Tibial nerve (tissue), 4 donors: ENCODE results near the gene KCNAB2. TPM values are rescaled to one million over a fixed set of nuclear protein-coding genes. Genes with fewer than 3 reads are reported as not detected.
"Not testable (repeated sequence)": the region's sequence is repeated elsewhere in the genome, so short reads cannot be mapped to it uniquely, and the experiment has no call there.

ENCODE experiments used
- DNase-seq, 2 donors: peaks; one replicate each; pipeline ENCODE4 v3.0.0-alpha.2; 2019; ENCODE audit warnings: low spot score in 2 of 2
- H3K27ac ChIP-seq, 4 donors: fragments of 200-600 bp; sonication (generic) in 3 of 4; one replicate each; pipeline ENCODE4 v1.5.1; 2017 to 2019; ENCODE audit warnings: mild to moderate bottlenecking in 1 of 4
- H3K27me3 ChIP-seq, 2 donors: fragments of 200-600 bp; sonication (generic) in 1 of 2; one replicate each; pipeline versions ENCODE4 v1.5.1 to v1.6.0; 2017 to 2019
- H3K36me3 ChIP-seq, 3 donors: fragments of 200-600 bp; sonication (generic); one replicate each; pipeline ENCODE4 v1.5.1; 2018 to 2019
- H3K4me1 ChIP-seq, 4 donors: fragments of 200-600 bp; sonication (generic) in 3 of 4; one replicate each; pipeline ENCODE4 v1.5.1; 2017 to 2019
- H3K4me3 ChIP-seq, 4 donors: fragments of 200-600 bp; sonication (generic) in 3 of 4; one replicate each; pipeline ENCODE4 v1.5.1; 2017 to 2019; ENCODE audit warnings: mild to moderate bottlenecking in 1 of 4, moderate library complexity in 1 of 4
- H3K9me3 ChIP-seq, 4 donors: fragments of 200-600 bp; sonication (generic) in 3 of 4; one replicate each; pipeline ENCODE4 v1.5.1; 2017 to 2019
- CTCF ChIP-seq, 5 experiments: fragments of 200-600 bp in 3 of 5; fragments of 450-650 bp in 2 of 5; sonication (generic) in 3 of 5; IDR thresholded peaks; one replicate each; pipeline ENCODE4 v1.5.1; 2016 to 2019; ENCODE audit warnings: antibody characterized with exemption in 5 of 5, mild to moderate bottlenecking in 3 of 5, moderate library complexity in 2 of 5
- EP300 ChIP-seq, 2 donors: sonication (generic); formaldehyde crosslinking; IDR thresholded peaks; one replicate each; pipeline ENCODE4 v1.6.1; 2017; ENCODE audit warnings: antibody characterized with exemption in 2 of 2, mild to moderate bottlenecking in 1 of 2
- POLR2A ChIP-seq, 2 donors: fragments of 450-650 bp; IDR thresholded peaks; one replicate each; pipeline ENCODE4 v1.6.1; 2017; ENCODE audit warnings: antibody characterized with exemption in 2 of 2, mild to moderate bottlenecking in 2 of 2, moderate library complexity in 2 of 2
- WGBS, 2 donors: methylation state at CpG; one replicate each; pipeline ENCODE4 v1.1.5; 2018; 5-methylcytosine and 5-hydroxymethylcytosine counted together
- total RNA-seq, 4 donors: library from RNA; depleted of rRNA; stranded (reverse); fragments of >200 nt; gene quantifications; one replicate each; pipeline ENCODE4 v1.1.0, GENCODE V29; 2016

Gene KCNAB2
- total RNA-seq, 4 donors from 2014 or later, result 7.0 to 21.4 (median 13.8) TPM

GRCh38 chr1:6073480-6074053, 27.9 kb downstream of the KCNAB2 start:
- 82 to 93% methylated on average over 4 to 15 of the region's 15 CpGs for WGBS, 2 donors
- no peak for DNase-seq

GRCh38 chr1:6074192-6074901, 28.7 kb downstream of the KCNAB2 start:
- no peak for TF ChIP-seq CTCF (IDR thresholded peaks at IDR 0.05)
- TF ChIP-seq POLR2A (IDR thresholded peaks at IDR 0.05), result no peak
- TF ChIP-seq EP300 (IDR thresholded peaks at IDR 0.05), result no peak
- H3K4me1 ChIP-seq, result no peaks in the 10 kb centered on the region
- H3K27me3 ChIP-seq, result no peaks in the 10 kb centered on the region
- 94 to 95% methylated on average over 21 of the region's 21 CpGs for WGBS, 2 donors
- no peak overlapping the region for H3K27ac ChIP-seq
- peaks cover 0 to 4% (median 0%) of the 10 kb centered on the region in 3 donors for H3K36me3 ChIP-seq
- H3K9me3 ChIP-seq, result no peaks in the 10 kb centered on the region
- no peak for DNase-seq
- H3K4me3 ChIP-seq, result no peak overlapping the region

More at GRCh38 chr1:6073480-6074053, 27.9 kb downstream of the KCNAB2 start:
- Histone ChIP-seq H3K4me1 (no peaks in the 10 kb centered on the region), H3K27ac (no peak overlapping the region), H3K9me3 (no peaks in the 10 kb centered on the region), H3K4me3 (no peak overlapping the region), H3K27me3 (no peaks in the 10 kb centered on the region), H3K36me3 (peaks cover 0 to 4% (median 0%) of the 10 kb centered on the region in 3 donors)
- no peak for TF ChIP-seq POLR2A (IDR thresholded peaks at IDR 0.05)
- no peak for TF ChIP-seq CTCF (IDR thresholded peaks at IDR 0.05)
- no peak for TF ChIP-seq EP300 (IDR thresholded peaks at IDR 0.05)

GRCh38 chr1:6075748-6076147, 30.1 kb downstream of the KCNAB2 start:
- Histone ChIP-seq H3K9me3 (no peaks in the 10 kb centered on the region), H3K4me3 (no peak overlapping the region), H3K27me3 (no peaks in the 10 kb centered on the region), H3K27ac (no peak overlapping the region), H3K4me1 (no peaks in the 10 kb centered on the region), H3K36me3 (peaks cover 0 to 4% (median 0%) of the 10 kb centered on the region in 3 donors)
- 91 to 99% methylated on average over 3 of the region's 3 CpGs for WGBS, 2 donors
- TF ChIP-seq CTCF (IDR thresholded peaks at IDR 0.05) (no peak), POLR2A (IDR thresholded peaks at IDR 0.05) (no peak), EP300 (IDR thresholded peaks at IDR 0.05) (no peak)
- no peak for DNase-seq

- H3K9me3 ChIP-seq, H3K27ac ChIP-seq, H3K4me1 ChIP-seq, H3K36me3 ChIP-seq, DNase-seq, H3K4me3 ChIP-seq, H3K27me3 ChIP-seq: not testable (repeated sequence)
- WGBS, 2 donors, result 85 to 92% methylated on average over 8 of the region's 8 CpGs
Measured at GRCh38 chr1:6077061-6077460, 31.4 kb downstream of the KCNAB2 start.

GRCh38 chr1:6077506-6077905, 31.8 kb downstream of the KCNAB2 start:
- peaks cover 0 to 6% (median under 1%) of the 10 kb centered on the region in 4 donors for H3K4me1 ChIP-seq
- no peaks in the 10 kb centered on the region for H3K27me3 ChIP-seq
- peaks cover 0 to 4% (median 0%) of the 10 kb centered on the region in 3 donors for H3K36me3 ChIP-seq
- no peaks in the 10 kb centered on the region for H3K9me3 ChIP-seq
- no peak for TF ChIP-seq CTCF (IDR thresholded peaks at IDR 0.05)
- no peak for TF ChIP-seq EP300 (IDR thresholded peaks at IDR 0.05)
- 75 to 80% methylated on average over 12 to 14 of the region's 19 CpGs for WGBS, 2 donors
- DNase-seq, result no peak
- H3K27ac ChIP-seq, result no peak overlapping the region
- H3K4me3 ChIP-seq, result no peak overlapping the region
